Sigmoid colon (tissue), 7 donors: ENCODE results near the gene YTHDC1. TPM values are rescaled to one million over a fixed set of nuclear protein-coding genes. Genes with fewer than 3 reads are reported as not detected.

Experiments used
- DNase-seq: peaks from one replicate; pipeline ENCODE4 v3.0.0-alpha.2; 2019
- H3K27ac ChIP-seq, 4 donors: fragments of 200-600 bp; sonication (generic); one replicate each; pipeline ENCODE4 v1.5.1; 2016 to 2019; ENCODE audit warnings: mild to moderate bottlenecking in 1 of 4
- H3K27me3 ChIP-seq, 3 donors: fragments of 200-600 bp; sonication (generic); one replicate each; pipeline ENCODE4 v1.5.1; 2019; ENCODE audit warnings: mild to moderate bottlenecking in 1 of 3
- H3K36me3 ChIP-seq, 4 donors: fragments of 200-600 bp; sonication (generic); one replicate each; pipeline ENCODE4 v1.5.1; 2016 to 2019
- H3K4me1 ChIP-seq, 4 donors: fragments of 200-600 bp; sonication (generic); one replicate each; pipeline ENCODE4 v1.5.1; 2017 to 2019
- H3K4me3 ChIP-seq, 4 donors: fragments of 200-600 bp; sonication (generic); one replicate each; pipeline ENCODE4 v1.5.1; 2017 to 2019; ENCODE audit warnings: mild to moderate bottlenecking in 2 of 4, moderate library complexity in 1 of 4
- H3K9me3 ChIP-seq, 4 donors: fragments of 200-600 bp in 3 of 4; sonication (generic) in 3 of 4; one replicate each; pipeline versions ENCODE4 v1.5.1 to v1.6.1; 2013 to 2019
- CTCF ChIP-seq, 4 experiments: fragments of 450-650 bp in 3 of 4; fragments of 200-600 bp in 1 of 4; IDR thresholded peaks; one replicate each; pipeline ENCODE4 v1.5.1; 2016 to 2019; ENCODE audit warnings: antibody characterized with exemption in 4 of 4, mild to moderate bottlenecking in 3 of 4, moderate library complexity in 2 of 4
- EP300 ChIP-seq, 4 donors: sonication (generic); formaldehyde crosslinking; IDR thresholded peaks; one replicate each; pipeline ENCODE4 v1.6.1; 2017; ENCODE audit warnings: antibody characterized with exemption in 4 of 4
- POLR2A ChIP-seq, 2 donors: fragments of 450-650 bp; IDR thresholded peaks; one replicate each; pipeline ENCODE4 v1.6.1; 2016; ENCODE audit warnings: antibody characterized with exemption in 2 of 2, mild to moderate bottlenecking in 2 of 2, moderate library complexity in 2 of 2
- POLR2AphosphoS5 ChIP-seq, 4 donors: sonication (generic); formaldehyde crosslinking; IDR thresholded peaks; one replicate each; pipeline ENCODE4 v1.6.1; 2017; ENCODE audit warnings: antibody characterized with exemption in 4 of 4
- WGBS, 2 donors: extraction: QIAGEN DNeasy Blood & Tissue Kit; methylation state at CpG; one replicate each; pipeline ENCODE4 v1.1.7; 2013; 5-methylcytosine and 5-hydroxymethylcytosine counted together
- intact Hi-C: fragments of 100-400 bp; cut with DNase I; formaldehyde crosslinking; loops from one replicate; pipeline ENCODE4 v1.15.1; 2023
- polyA plus RNA-seq, 3 donors: library from polyadenylated mRNA; stranded (reverse); fragments of 200-250 nt; gene quantifications; one replicate each; pipeline ENCODE4 v1.2.3, GENCODE V29; 2013
- total RNA-seq, 4 donors: library from RNA; depleted of rRNA; stranded (reverse); fragments of >200 nt; gene quantifications; one replicate each; pipeline ENCODE4 v1.1.0, GENCODE V29; 2016
- donor health status: healthy with polysubstance abuse.
- donor health status: Bipolar disorder and iron deficiency.
- donor health status: healthy.

The YTHDC1 gene
- total and polyA plus RNA-seq, 7 donors = 30.0 to 66.4 (median 49.4) TPM

- intact Hi-C loops = no loop called here
- Histone ChIP-seq H3K9me3 (no peaks in the 10 kb centered on the region), H3K4me1 (peaks cover 0 to 90% (median 76%) of the 10 kb centered on the region in 4 donors), H3K4me3 (no peak overlapping the region), H3K27ac (no peak overlapping the region), H3K27me3 (no peaks in the 10 kb centered on the region), H3K36me3 (peaks cover 0 to 8% (median 2%) of the 10 kb centered on the region in 4 donors)
- no peak for TF ChIP-seq EP300 (IDR thresholded peaks at IDR 0.05)
- TF ChIP-seq POLR2AphosphoS5 (IDR thresholded peaks at IDR 0.05) = no peak
- TF ChIP-seq POLR2A (IDR thresholded peaks at IDR 0.05) = no peak
- TF ChIP-seq CTCF (IDR thresholded peaks at IDR 0.05) = no peak
- DNase-seq = no peak
- 25 to 44% methylated on average over 5 of the region's 5 CpGs for WGBS, 2 donors
These were observed 7.8 kb downstream of the YTHDC1 start for GRCh38 chr4:68342134-68342533.

GRCh38 chr4:68338625-68339024 is 11.3 kb downstream of the YTHDC1 start:
- Histone ChIP-seq H3K9me3 (no peaks in the 10 kb centered on the region), H3K4me3 (no peak overlapping the region), H3K27ac (no peak overlapping the region), H3K36me3 (peaks cover 0 to 37% (median 10%) of the 10 kb centered on the region in 4 donors), H3K27me3 (no peaks in the 10 kb centered on the region), H3K4me1 (peaks cover 0 to 61% (median 50%) of the 10 kb centered on the region in 4 donors)
- no peak for DNase-seq
- 81 to 91% methylated on average over 3 of the region's 3 CpGs for whole genome bisulfite sequencing, 2 donors
- intact Hi-C loops = no loop called here
- no peak for TF ChIP-seq POLR2A (IDR thresholded peaks at IDR 0.05)

- intact Hi-C loops = no loop called here
- no peak for TF ChIP-seq POLR2AphosphoS5 (IDR thresholded peaks at IDR 0.05)
- no peak overlapping the region for H3K4me3 ChIP-seq
- no peaks in the 10 kb centered on the region for H3K9me3 ChIP-seq
- DNase-seq = no peak
- H3K4me1 ChIP-seq = peaks cover 0 to 54% (median 41%) of the 10 kb centered on the region in 4 donors
- H3K27ac ChIP-seq = no peak overlapping the region
- H3K27me3 ChIP-seq = no peaks in the 10 kb centered on the region
- peaks cover 0 to 44% (median 10%) of the 10 kb centered on the region in 4 donors for H3K36me3 ChIP-seq
- WGBS, 2 donors = 46 to 84% methylated on average over 7 of the region's 7 CpGs
These were observed 12.4 kb downstream of the YTHDC1 start for GRCh38 chr4:68337522-68337921.

- H3K4me1 ChIP-seq = peaks cover 0 to 48% (median 36%) of the 10 kb centered on the region in 4 donors
- H3K27ac ChIP-seq = no peak overlapping the region
- H3K27me3 ChIP-seq = no peaks in the 10 kb centered on the region
- H3K36me3 ChIP-seq = peaks cover 1 to 49% (median 12%) of the 10 kb centered on the region in 4 donors
- no peak for TF ChIP-seq POLR2AphosphoS5 (IDR thresholded peaks at IDR 0.05)
- TF ChIP-seq POLR2A (IDR thresholded peaks at IDR 0.05) = no peak
- TF ChIP-seq EP300 (IDR thresholded peaks at IDR 0.05) = no peak
- no peak for TF ChIP-seq CTCF (IDR thresholded peaks at IDR 0.05)
- intact Hi-C loops = no loop called here
- 48 to 68% methylated on average over 1 of the region's 1 CpG for WGBS, 2 donors
- H3K9me3 ChIP-seq = no peaks in the 10 kb centered on the region
- DNase-seq = no peak
- H3K4me3 ChIP-seq = no peak overlapping the region
These were observed 12.9 kb downstream of the YTHDC1 start for GRCh38 chr4:68337004-68337403.

GRCh38 chr4:68336530-68336929 is 13.4 kb downstream of the YTHDC1 start:
- Histone ChIP-seq H3K27me3 (no peaks in the 10 kb centered on the region), H3K4me1 (peaks cover 0 to 44% (median 31%) of the 10 kb centered on the region in 4 donors), H3K36me3 (peaks cover 6 to 54% (median 17%) of the 10 kb centered on the region in 4 donors), H3K4me3 (no peak overlapping the region), H3K27ac (no peak overlapping the region), H3K9me3 (no peaks in the 10 kb centered on the region)
- no peak for TF ChIP-seq POLR2A (IDR thresholded peaks at IDR 0.05)
- TF ChIP-seq CTCF (IDR thresholded peaks at IDR 0.05) = no peak
- TF ChIP-seq EP300 (IDR thresholded peaks at IDR 0.05) = no peak
- TF ChIP-seq POLR2AphosphoS5 (IDR thresholded peaks at IDR 0.05) = no peak
- intact Hi-C loops = no loop called here
- no peak for DNase-seq

GRCh38 chr4:68326141-68326540 is 23.7 kb downstream of the YTHDC1 start:
- no peak for TF ChIP-seq POLR2AphosphoS5 (IDR thresholded peaks at IDR 0.05)
- TF ChIP-seq CTCF (IDR thresholded peaks at IDR 0.05) = no peak
- no peak for TF ChIP-seq POLR2A (IDR thresholded peaks at IDR 0.05)
- TF ChIP-seq EP300 (IDR thresholded peaks at IDR 0.05) = no peak
- no peak for DNase-seq
- 81 to 97% methylated on average over 1 of the region's 1 CpG for WGBS, 2 donors
- Histone ChIP-seq H3K27me3 (no peaks in the 10 kb centered on the region), H3K4me3 (no peak overlapping the region), H3K36me3 (peaks cover 3 to 96% (median 35%) of the 10 kb centered on the region in 4 donors), H3K4me1 (no peaks in the 10 kb centered on the region), H3K9me3 (no peaks in the 10 kb centered on the region), H3K27ac (no peak overlapping the region)
- intact Hi-C loops = no loop called here
